K562 (cell line): Measurements from ENCODE around the gene RNU6-1. TPM values are rescaled to one million over a fixed set of nuclear protein-coding genes. Genes with fewer than 3 reads are reported as not detected.

Source experiments
- ARNT ChIP-seq, 2 experiments: fragments of 450-650 bp; IDR thresholded peaks; 2 replicates each; pipeline ENCODE4 v1.6.1; 2016; ENCODE audit warnings: mild to moderate bottlenecking in 1 of 2
- BDP1 ChIP-seq: IDR thresholded peaks from 3 replicates; pipeline ENCODE4 v1.6.1; 2011; ENCODE audit not compliant: insufficient read length, insufficient read depth
- CTBP1 ChIP-seq: fragments of 450-650 bp; IDR thresholded peaks from 2 replicates; pipeline ENCODE4 v1.6.1; 2016; ENCODE audit warnings: borderline replicate concordance
- FOXJ3 ChIP-seq: sonication (generic); formaldehyde crosslinking; IDR thresholded peaks from 2 replicates; pipeline ENCODE4 v1.4.0; 2020; ENCODE audit warnings: mild to moderate bottlenecking, missing genetic modification reagents
- KLF16 ChIP-seq: IDR thresholded peaks from 2 replicates; pipeline ENCODE4 v1.6.1; 2016; ENCODE audit warnings: antibody characterized with exemption
- LARP7 ChIP-seq: fragments of 450-650 bp; IDR thresholded peaks from 2 replicates; pipeline ENCODE4 v1.6.1; 2016
- MNT ChIP-seq, 2 experiments: fragments of 450-650 bp; conservative IDR thresholded peaks; 2 replicates each; pipeline ENCODE4 v1.6.1; 2017; ENCODE audit warnings: mild to moderate bottlenecking in 2 of 2, moderate library complexity in 2 of 2
- NR2C1 ChIP-seq, 2 experiments: fragments of 450-650 bp; IDR thresholded peaks; 2 replicates each; pipeline ENCODE4 v1.6.1; 2017; ENCODE audit warnings: mild to moderate bottlenecking in 2 of 2, antibody characterized with exemption in 1 of 2, inconsistent platforms in 1 of 2, missing compliant biosample characterization in 1 of 2, missing genetic modification characterization in 1 of 2
- NR4A1 ChIP-seq, 2 experiments: fragments of 250-450 bp in 1 of 2; fragments of 450-650 bp in 1 of 2; sonication (Bioruptor Pico) in 1 of 2; IDR thresholded peaks; 2 replicates each; pipeline versions ENCODE4 v1.4.0 to v1.6.1; 2016 to 2020; ENCODE audit warnings: mild to moderate bottlenecking in 2 of 2, missing compliant biosample characterization in 1 of 2, missing genetic modification characterization in 1 of 2, moderate library complexity in 1 of 2
- STAG1 ChIP-seq: sonication (generic); formaldehyde crosslinking; IDR thresholded peaks from 2 replicates; pipeline ENCODE4 v1.5.0; 2020; ENCODE audit warnings: missing genetic modification reagents, borderline replicate concordance
- XRCC3 ChIP-seq: fragments of 450-650 bp; IDR thresholded peaks from 2 replicates; pipeline ENCODE4 v1.6.1; 2017; ENCODE audit warnings: mild to moderate bottlenecking, moderate library complexity
- ZNF3 ChIP-seq: fragments of 250-450 bp; sonication (Bioruptor Pico); IDR thresholded peaks from 2 replicates; pipeline ENCODE4 v1.5.0; 2021; ENCODE audit warnings: mild to moderate bottlenecking, moderate library complexity
- ZNF449 ChIP-seq: fragments of 250-450 bp; sonication (Bioruptor Pico); IDR thresholded peaks from 2 replicates; pipeline ENCODE4 v1.8.0; 2022; ENCODE audit warnings: moderate library complexity, mild to moderate bottlenecking, inconsistent platforms
- polyA plus RNA-seq, 8 experiments: library from polyadenylated mRNA; depleted of rRNA in 4 of 8; stranded (reverse) in 5 of 8; unstranded in 3 of 8; fragments of >200 nt; fragmentation: Nextera tagmentation in 2 of 8; fragmentation: Illumina TruSeq in 1 of 8; extraction: Ambion mirVana in 2 of 8; extraction: Trizol in 1 of 8; gene quantifications; 2 replicates each; pipeline versions ENCODE4 v1.2.1 to v1.2.3, GENCODE V29; 2011 to 2014; ENCODE audit warnings: inconsistent platforms in 1 of 8, missing spikeins in 1 of 8
- total RNA-seq, 7 experiments: library from RNA; depleted of rRNA in 6 of 7; stranded (reverse); fragments of >200 nt in 6 of 7; fragmentation: Illumina TruSeq in 2 of 7; extraction: Trizol in 2 of 7; gene quantifications; 2 replicates each; pipeline versions ENCODE4 v1.2.1 to v1.2.3, GENCODE V29; 2011 to 2021; ENCODE audit warnings: low replicate concordance in 1 of 7
- TF ChIP-seq, protein P1 (sequence below): fragments of 250-450 bp; sonication (Bioruptor Pico); IDR thresholded peaks from 2 replicates; pipeline ENCODE4 v1.8.0; 2021; ENCODE audit warnings: moderate library complexity, mild to moderate bottlenecking, inconsistent platforms
- TF ChIP-seq, protein P2 (sequence below): fragments of 250-450 bp; sonication (Bioruptor Pico); IDR thresholded peaks from 2 replicates; pipeline ENCODE4 v1.4.0; 2020; ENCODE audit warnings: mild to moderate bottlenecking, moderate library complexity
- TF ChIP-seq, protein P3 (sequence below): fragments of 450-650 bp; IDR thresholded peaks from 2 replicates; pipeline ENCODE4 v1.6.1; 2016; ENCODE audit warnings: antibody characterized with exemption
- TF ChIP-seq, protein P4 (sequence below): fragments of 250-450 bp; sonication (Bioruptor Pico); IDR thresholded peaks from 2 replicates; pipeline ENCODE4 v1.5.0; 2022; ENCODE audit warnings: mild to moderate bottlenecking

The RNU6-1 gene
- total and polyA plus RNA-seq, 9 of the 15 experiments (the other 6 are each of a cell fraction or from before 2014, with no cell fraction given) = not detected

- TF ChIP-seq, protein P1, sequence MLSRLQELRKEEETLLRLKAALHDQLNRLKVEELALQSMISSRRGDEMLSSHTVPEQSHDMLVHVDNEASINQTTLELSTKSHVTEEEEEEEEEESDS = no peak
- no peak for TF ChIP-seq ZNF449
- 0 out of 2 replicates have a peak, but pooled peaks have one; percentile 23 for TF ChIP-seq KLF16
- TF ChIP-seq XRCC3 = no peak
- no peak for TF ChIP-seq ARNT (IDR thresholded peaks at IDR 0.05)
- TF ChIP-seq, protein P2, sequence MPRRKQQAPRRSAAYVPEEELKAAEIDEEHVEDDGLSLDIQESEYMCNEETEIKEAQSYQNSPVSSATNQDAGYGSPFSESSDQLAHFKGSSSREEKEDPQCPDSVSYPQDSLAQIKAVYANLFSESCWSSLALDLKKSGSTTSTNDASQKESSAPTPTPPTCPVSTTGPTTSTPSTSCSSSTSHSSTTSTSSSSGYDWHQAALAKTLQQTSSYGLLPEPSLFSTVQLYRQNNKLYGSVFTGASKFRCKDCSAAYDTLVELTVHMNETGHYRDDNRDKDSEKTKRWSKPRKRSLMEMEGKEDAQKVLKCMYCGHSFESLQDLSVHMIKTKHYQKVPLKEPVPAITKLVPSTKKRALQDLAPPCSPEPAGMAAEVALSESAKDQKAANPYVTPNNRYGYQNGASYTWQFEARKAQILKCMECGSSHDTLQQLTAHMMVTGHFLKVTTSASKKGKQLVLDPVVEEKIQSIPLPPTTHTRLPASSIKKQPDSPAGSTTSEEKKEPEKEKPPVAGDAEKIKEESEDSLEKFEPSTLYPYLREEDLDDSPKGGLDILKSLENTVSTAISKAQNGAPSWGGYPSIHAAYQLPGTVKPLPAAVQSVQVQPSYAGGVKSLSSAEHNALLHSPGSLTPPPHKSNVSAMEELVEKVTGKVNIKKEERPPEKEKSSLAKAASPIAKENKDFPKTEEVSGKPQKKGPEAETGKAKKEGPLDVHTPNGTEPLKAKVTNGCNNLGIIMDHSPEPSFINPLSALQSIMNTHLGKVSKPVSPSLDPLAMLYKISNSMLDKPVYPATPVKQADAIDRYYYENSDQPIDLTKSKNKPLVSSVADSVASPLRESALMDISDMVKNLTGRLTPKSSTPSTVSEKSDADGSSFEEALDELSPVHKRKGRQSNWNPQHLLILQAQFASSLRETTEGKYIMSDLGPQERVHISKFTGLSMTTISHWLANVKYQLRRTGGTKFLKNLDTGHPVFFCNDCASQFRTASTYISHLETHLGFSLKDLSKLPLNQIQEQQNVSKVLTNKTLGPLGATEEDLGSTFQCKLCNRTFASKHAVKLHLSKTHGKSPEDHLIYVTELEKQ (CRISPR knock-in tag) = no peak
- TF ChIP-seq STAG1 = peak; percentile 76; the same call in 1 of the 2 replicates
- no peak for TF ChIP-seq NR2C1 (IDR thresholded peaks at IDR 0.05)
- no peak for TF ChIP-seq NR2C1 (tag; IDR thresholded peaks at IDR 0.05)
- peak; percentile 62 for TF ChIP-seq CTBP1
- no peak for TF ChIP-seq ZNF3 (CRISPR knock-in tag)
- no peak for TF ChIP-seq LARP7
- TF ChIP-seq, protein P3, sequence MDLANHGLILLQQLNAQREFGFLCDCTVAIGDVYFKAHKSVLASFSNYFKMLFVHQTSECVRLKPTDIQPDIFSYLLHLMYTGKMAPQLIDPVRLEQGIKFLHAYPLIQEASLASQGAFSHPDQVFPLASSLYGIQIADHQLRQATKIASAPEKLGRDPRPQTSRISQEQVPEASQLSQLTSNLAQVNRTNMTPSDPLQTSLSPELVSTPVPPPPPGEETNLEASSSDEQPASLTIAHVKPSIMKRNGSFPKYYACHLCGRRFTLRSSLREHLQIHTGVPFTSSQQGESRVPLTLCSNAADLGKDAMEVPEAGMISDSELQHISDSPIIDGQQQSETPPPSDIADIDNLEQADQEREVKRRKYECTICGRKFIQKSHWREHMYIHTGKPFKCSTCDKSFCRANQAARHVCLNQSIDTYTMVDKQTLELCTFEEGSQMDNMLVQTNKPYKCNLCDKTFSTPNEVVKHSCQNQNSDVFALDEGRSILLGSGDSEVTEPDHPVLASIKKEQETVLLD = 0 out of 2 replicates have a peak, but pooled peaks have one; percentile 22
- TF ChIP-seq NR4A1 (CRISPR knock-in tag; IDR thresholded peaks at IDR 0.05) = no peak
- no peak for TF ChIP-seq NR4A1 (tag; IDR thresholded peaks at IDR 0.05)
- TF ChIP-seq, protein P4, sequence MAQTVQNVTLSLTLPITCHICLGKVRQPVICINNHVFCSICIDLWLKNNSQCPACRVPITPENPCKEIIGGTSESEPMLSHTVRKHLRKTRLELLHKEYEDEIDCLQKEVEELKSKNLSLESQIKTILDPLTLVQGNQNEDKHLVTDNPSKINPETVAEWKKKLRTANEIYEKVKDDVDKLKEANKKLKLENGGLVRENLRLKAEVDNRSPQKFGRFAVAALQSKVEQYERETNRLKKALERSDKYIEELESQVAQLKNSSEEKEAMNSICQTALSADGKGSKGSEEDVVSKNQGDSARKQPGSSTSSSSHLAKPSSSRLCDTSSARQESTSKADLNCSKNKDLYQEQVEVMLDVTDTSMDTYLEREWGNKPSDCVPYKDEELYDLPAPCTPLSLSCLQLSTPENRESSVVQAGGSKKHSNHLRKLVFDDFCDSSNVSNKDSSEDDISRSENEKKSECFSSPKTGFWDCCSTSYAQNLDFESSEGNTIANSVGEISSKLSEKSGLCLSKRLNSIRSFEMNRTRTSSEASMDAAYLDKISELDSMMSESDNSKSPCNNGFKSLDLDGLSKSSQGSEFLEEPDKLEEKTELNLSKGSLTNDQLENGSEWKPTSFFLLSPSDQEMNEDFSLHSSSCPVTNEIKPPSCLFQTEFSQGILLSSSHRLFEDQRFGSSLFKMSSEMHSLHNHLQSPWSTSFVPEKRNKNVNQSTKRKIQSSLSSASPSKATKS = no peak
- no peak for TF ChIP-seq BDP1
- no peak for TF ChIP-seq FOXJ3 (CRISPR knock-in tag)
- TF ChIP-seq MNT (conservative IDR thresholded peaks at IDR 0.05) = peak; percentile 51 to 81
Measured at GRCh38 chr15:67863442-67863987, 23.7 kb upstream of the RNU6-1 start (continued).
